DND-41 (cell line): ENCODE results near the gene SLC39A5.

Experiments used
- CTCF ChIP-seq: IDR thresholded peaks from 2 replicates; pipeline ENCODE4 v1.5.1; 2012; ENCODE audit warnings: borderline replicate concordance, low read length, moderate library complexity, mild to moderate bottlenecking; ENCODE audit not compliant: poor library complexity, severe bottlenecking; ENCODE audit errors: extremely low read depth
- EZH2 ChIP-seq: IDR thresholded peaks from 3 replicates; pipeline ENCODE4 v1.6.1; 2012; ENCODE audit warnings: borderline replicate concordance, low read depth, mild to moderate bottlenecking, moderate library complexity, low read length, inconsistent platforms; ENCODE audit not compliant: severe bottlenecking

- TF ChIP-seq CTCF (no peak), EZH2 (no peak)
Measured at GRCh38 chr12:56253091-56253490, 23.2 kb downstream of the SLC39A5 start.
